ENCODE data around the gene ATP6V0E1.

- TF ChIP-seq CTCF (conservative IDR thresholded peaks at IDR 0.05; ENCODE audit: low read depth, low read length): no peak
- no peak for TF ChIP-seq FOS (IDR thresholded peaks at IDR 0.05; ENCODE audit: low read depth, low read length)
- no peak for TF ChIP-seq MAFK (IDR thresholded peaks at IDR 0.05; ENCODE audit: low read depth, low read length)
- TF ChIP-seq RAD21 (IDR thresholded peaks at IDR 0.05; ENCODE audit: low read length): no peak
Measured at GRCh38 chr5:172950176-172950965, 33.2 kb upstream of the ATP6V0E1 start.
